Esophagus squamous epithelium (tissue), 4 donors: ENCODE results near the gene SECISBP2.

Experiments used
- CTCF ChIP-seq, 6 experiments: fragments of 450-650 bp in 4 of 6; fragments of 200-600 bp in 2 of 6; sonication (generic) in 2 of 6; IDR thresholded peaks; one replicate each; pipeline ENCODE4 v1.5.1; 2016 to 2019; ENCODE audit warnings: antibody characterized with exemption in 6 of 6, mild to moderate bottlenecking in 4 of 6, moderate library complexity in 4 of 6
- POLR2A ChIP-seq, 4 donors: fragments of 450-650 bp; IDR thresholded peaks; one replicate each; pipeline ENCODE4 v1.6.1; 2017; ENCODE audit warnings: antibody characterized with exemption in 4 of 4, mild to moderate bottlenecking in 4 of 4, moderate library complexity in 3 of 4

GRCh38 chr9:89339807-89340206, 21.5 kb downstream of the SECISBP2 start:
- TF ChIP-seq CTCF (IDR thresholded peaks at IDR 0.05) (no peak), POLR2A (IDR thresholded peaks at IDR 0.05) (no peak)
